Thymus (tissue), 11 donors: ENCODE measurements around the gene RLN1. TPM values are rescaled to one million over a fixed set of nuclear protein-coding genes. Genes with fewer than 3 reads are reported as not detected.
"Not testable (repeated sequence)": the region's sequence is repeated elsewhere in the genome, so short reads cannot be mapped to it uniquely, and the experiment has no call there.

Experiments used
- DNase-seq, 9 donors: peaks; one replicate each; pipeline ENCODE4 v3.0.0-alpha.2; 2013; ENCODE audit warnings: low spot score in 9 of 9, low read depth in 6 of 9, missing footprints in 1 of 9
- H3K27ac ChIP-seq, 2 donors: one replicate each; pipeline ENCODE4 v1.5.1; 2013; ENCODE audit warnings: control low read depth in 1 of 2, low read depth in 1 of 2, low read length in 1 of 2, mild to moderate bottlenecking in 1 of 2, moderate library complexity in 1 of 2
- H3K27me3 ChIP-seq, 2 donors: one replicate each; pipeline ENCODE4 v1.5.1; 2013; ENCODE audit warnings: low read length in 1 of 2; ENCODE audit not compliant: control insufficient read depth in 2 of 2, insufficient read depth in 1 of 2
- H3K36me3 ChIP-seq, 2 donors: one replicate each; pipeline ENCODE4 v1.5.1; 2013; ENCODE audit warnings: low read length in 1 of 2, mild to moderate bottlenecking in 1 of 2, moderate library complexity in 1 of 2; ENCODE audit not compliant: control insufficient read depth in 2 of 2, insufficient read depth in 2 of 2
- H3K4me1 ChIP-seq, 2 donors: one replicate each; pipeline ENCODE4 v1.5.1; 2013; ENCODE audit warnings: low read length in 2 of 2; ENCODE audit not compliant: control insufficient read depth in 2 of 2, insufficient read depth in 2 of 2
- H3K4me3 ChIP-seq, 2 donors: one replicate each; pipeline ENCODE4 v1.5.1; 2013; ENCODE audit warnings: low read length in 2 of 2, control low read depth in 1 of 2, mild to moderate bottlenecking in 1 of 2
- H3K9me3 ChIP-seq, 2 donors: one replicate each; pipeline ENCODE4 v1.5.1; 2013; ENCODE audit warnings: low read length in 1 of 2, mild to moderate bottlenecking in 1 of 2; ENCODE audit not compliant: control insufficient read depth in 2 of 2, insufficient read depth in 1 of 2
- WGBS: extraction: QIAGEN DNeasy Blood & Tissue Kit; methylation state at CpG from one replicate; pipeline ENCODE4 v1.1.7; 2013; 5-methylcytosine and 5-hydroxymethylcytosine counted together
- polyA plus RNA-seq: library from polyadenylated mRNA; stranded (reverse); fragments of 200-250 nt; gene quantifications from one replicate; pipeline ENCODE4 v1.2.3, GENCODE V29; 2013
- total RNA-seq: library from RNA; stranded (reverse); fragments of 120-200 nt; gene quantifications from one replicate; pipeline ENCODE4 v1.2.4, GENCODE V29; 2013
- donor health status: healthy.

Gene RLN1
- total and polyA plus RNA-seq, 2 donors = 1.3 to 3.6 TPM

DNA sequence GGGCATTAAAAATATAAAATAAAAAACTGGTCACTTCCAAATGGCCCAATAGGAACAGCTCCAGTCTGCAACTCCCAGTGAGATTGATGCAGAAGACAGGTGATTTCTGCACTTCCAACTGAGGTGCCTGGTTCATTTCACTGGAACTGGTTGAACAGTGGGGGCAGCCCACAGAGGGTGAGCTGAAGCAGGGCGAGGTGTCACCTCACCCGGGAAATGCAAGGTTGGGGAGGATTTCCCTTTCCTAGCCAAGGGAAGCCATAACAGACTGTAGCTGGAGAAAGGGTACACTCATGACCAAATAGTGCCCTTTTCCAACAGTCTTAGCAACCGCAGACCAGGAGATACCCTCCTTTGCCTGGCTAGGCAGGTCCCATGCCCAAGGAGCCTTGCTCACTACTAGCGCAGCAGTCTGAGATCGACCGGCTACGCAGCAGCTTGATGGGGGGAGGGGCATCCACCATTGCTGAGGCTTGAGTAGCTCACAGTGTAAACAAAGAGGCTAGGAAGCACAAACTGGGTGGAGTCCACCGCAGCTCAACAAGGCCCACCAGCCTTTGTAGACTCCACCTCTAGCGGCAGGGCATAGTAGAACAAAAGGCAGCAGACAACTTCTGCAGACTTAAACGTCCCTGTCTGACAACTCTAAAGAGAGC, 12.7 kb downstream of the RLN1 start:
- no peak overlapping the region for H3K27ac ChIP-seq
- H3K36me3 ChIP-seq = no peaks in the 10 kb centered on the region
- H3K9me3 ChIP-seq = no peaks in the 10 kb centered on the region
- H3K27me3 ChIP-seq = no peaks in the 10 kb centered on the region
- DNase-seq = peak in 5 of 9 donors; percentile 15 to 62 (median 56)
- 95% methylated on average over 10 of the region's 10 CpGs for WGBS
- H3K4me1 ChIP-seq = no peaks in the 10 kb centered on the region
- no peak overlapping the region for H3K4me3 ChIP-seq

DNA sequence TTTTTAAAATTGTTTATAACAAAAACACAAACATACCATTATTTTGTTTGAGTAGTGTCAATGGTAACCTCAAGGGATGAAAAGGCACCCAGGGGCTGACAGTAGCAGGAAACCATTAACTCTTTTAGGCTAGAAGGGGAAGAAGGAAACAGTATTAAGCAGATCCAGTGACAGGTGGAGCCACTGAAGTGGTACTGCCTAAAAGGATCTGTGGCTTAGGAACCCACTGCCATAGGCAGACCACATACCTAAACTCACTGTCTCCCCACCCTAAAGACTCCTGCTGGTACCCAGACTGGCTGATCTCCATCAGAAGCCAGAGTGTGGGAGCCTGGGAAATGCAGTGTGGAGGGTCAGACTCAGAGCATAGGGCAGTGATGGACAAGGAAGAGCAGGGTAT, 13.5 kb downstream of the RLN1 start:
- no peak for DNase-seq
- Histone ChIP-seq H3K9me3 (no peaks in the 10 kb centered on the region), H3K27me3 (no peaks in the 10 kb centered on the region), H3K4me1 (no peaks in the 10 kb centered on the region), H3K36me3 (no peaks in the 10 kb centered on the region), H3K27ac (no peak overlapping the region), H3K4me3 (no peak overlapping the region)

- not testable (repeated sequence) for DNase-seq, H3K4me3 ChIP-seq, H3K36me3 ChIP-seq, H3K27me3 ChIP-seq, H3K27ac ChIP-seq, H3K4me1 ChIP-seq, H3K9me3 ChIP-seq
- 92% methylated on average over 1 of the region's 1 CpG for WGBS
Measured at GRCh38 chr9:5321601-5322000, 18.1 kb downstream of the RLN1 start.

GRCh38 chr9:5321058-5321457, 18.6 kb downstream of the RLN1 start:
- Histone ChIP-seq H3K4me3 (no peak overlapping the region), H3K9me3 (no peaks in the 10 kb centered on the region), H3K4me1 (no peaks in the 10 kb centered on the region), H3K27me3 (no peaks in the 10 kb centered on the region), H3K36me3 (no peaks in the 10 kb centered on the region), H3K27ac (no peak overlapping the region)
- no peak for DNase-seq
- 72% methylated on average over 1 of the region's 1 CpG for WGBS

DNA sequence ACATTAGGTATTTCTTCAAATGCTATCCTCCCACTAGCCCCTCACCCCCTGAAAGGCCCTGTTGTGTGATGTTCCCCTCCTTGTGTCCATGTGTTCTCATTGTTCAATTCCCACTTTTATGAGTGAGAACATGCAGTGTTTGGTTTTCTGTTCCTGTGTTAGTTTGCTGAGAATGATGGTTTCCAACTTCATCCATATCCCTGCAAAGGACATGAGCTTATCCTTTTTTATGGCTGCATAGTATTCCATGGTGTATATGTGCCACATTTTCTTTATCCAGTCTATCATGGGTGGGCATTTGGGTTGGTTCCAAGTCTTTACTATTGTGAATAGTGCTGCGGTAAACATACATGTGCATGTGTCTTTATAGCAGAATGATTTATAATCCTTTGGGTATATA, 23.3 kb downstream of the RLN1 start:
- H3K9me3 ChIP-seq, H3K27ac ChIP-seq, H3K36me3 ChIP-seq, DNase-seq, H3K27me3 ChIP-seq, H3K4me1 ChIP-seq, H3K4me3 ChIP-seq: not testable (repeated sequence)
- 95% methylated on average over 1 of the region's 1 CpG for WGBS

DNA sequence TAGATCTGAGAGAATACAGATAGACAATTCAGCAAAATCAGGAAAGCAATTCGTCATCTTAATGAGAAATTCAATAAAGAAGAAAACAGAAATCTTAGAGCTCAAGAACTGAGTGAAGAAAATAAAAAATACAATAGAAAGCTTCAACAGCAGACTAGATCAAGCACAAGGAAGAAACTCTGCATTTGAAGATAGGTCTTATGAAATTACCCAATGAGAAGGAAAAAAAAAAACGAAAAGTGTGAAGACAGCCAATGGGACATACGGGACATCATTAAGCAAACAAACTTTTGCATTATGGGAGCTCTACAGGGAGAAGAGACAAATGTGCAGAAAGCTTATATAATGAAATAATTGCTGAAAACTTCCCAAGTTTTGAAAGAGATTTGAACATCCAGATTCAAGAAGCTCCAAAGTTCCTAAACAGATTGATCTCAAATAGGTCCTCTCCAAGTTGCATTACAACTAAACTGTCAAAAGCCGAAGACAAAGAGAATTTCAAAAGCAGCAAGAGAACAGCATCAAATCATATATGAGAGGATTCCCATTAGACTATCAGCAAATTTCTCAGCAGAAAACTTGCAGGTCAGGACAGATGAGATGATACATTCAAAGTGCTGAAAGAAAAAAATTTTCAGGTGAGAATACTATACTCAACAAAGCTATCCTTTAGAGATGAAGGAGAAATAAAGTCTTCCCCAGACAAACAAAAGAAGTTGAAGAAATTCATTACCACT, 24.3 kb downstream of the RLN1 start:
- Histone ChIP-seq H3K4me1 (no peaks in the 10 kb centered on the region), H3K36me3 (no peaks in the 10 kb centered on the region), H3K4me3 (no peak overlapping the region), H3K27ac (no peak overlapping the region), H3K9me3 (peaks cover 0 to 3% of the 10 kb centered on the region in 2 donors), H3K27me3 (no peaks in the 10 kb centered on the region)
- 61% methylated on average over 4 of the region's 4 CpGs for WGBS
- no peak for DNase-seq

DNA sequence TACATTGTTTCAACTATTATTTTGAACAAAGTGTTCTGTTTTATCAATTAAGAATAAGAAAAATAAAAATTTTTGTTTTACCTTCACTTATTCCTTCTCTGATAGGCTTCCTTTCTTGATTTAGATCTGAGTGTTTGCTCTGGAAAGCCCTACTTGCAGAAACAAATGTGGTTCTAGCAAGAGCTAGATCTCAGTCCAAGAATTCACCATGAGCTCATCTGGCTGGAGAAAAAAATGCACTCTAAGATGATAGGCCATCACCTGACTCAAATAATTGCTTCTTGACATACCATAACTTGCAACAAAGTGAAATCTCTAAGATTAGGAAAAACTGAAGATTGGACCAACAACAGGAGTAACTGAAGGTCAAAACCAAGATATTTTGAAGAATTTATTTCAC, 28.8 kb downstream of the RLN1 start:
- DNase-seq = no peak
- peaks cover 0 to 3% of the 10 kb centered on the region in 2 donors for H3K9me3 ChIP-seq
- H3K27ac ChIP-seq = no peak overlapping the region
- H3K36me3 ChIP-seq = no peaks in the 10 kb centered on the region
- no peaks in the 10 kb centered on the region for H3K4me1 ChIP-seq
- H3K4me3 ChIP-seq = no peak overlapping the region
- H3K27me3 ChIP-seq = no peaks in the 10 kb centered on the region

DNA sequence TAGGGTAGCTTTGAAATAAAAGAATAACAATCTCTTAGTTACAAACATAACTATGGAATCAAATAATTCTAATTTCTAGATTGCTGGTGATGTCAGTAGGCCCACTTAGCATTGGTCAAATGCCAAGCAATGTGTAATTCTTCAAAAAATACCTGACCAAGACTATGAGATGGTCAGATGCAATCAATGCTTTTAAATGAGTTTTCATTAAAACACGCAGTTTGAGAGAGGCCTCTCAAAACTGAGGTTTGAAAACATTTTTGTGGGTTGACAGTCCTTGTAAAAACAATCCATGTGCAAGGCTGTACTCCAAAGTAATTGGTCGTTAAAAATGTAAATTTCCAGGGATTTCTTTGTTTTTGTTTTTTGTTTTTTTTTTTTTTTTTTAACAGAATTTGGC, 33.9 kb downstream of the RLN1 start:
- Histone ChIP-seq H3K4me1 (peaks cover 0 to 4% of the 10 kb centered on the region in 2 donors), H3K4me3 (no peak overlapping the region), H3K27ac (no peak overlapping the region), H3K9me3 (no peaks in the 10 kb centered on the region), H3K36me3 (no peaks in the 10 kb centered on the region), H3K27me3 (no peaks in the 10 kb centered on the region)
- no peak for DNase-seq
- WGBS = 98% methylated on average over 2 of the region's 2 CpGs

DNA sequence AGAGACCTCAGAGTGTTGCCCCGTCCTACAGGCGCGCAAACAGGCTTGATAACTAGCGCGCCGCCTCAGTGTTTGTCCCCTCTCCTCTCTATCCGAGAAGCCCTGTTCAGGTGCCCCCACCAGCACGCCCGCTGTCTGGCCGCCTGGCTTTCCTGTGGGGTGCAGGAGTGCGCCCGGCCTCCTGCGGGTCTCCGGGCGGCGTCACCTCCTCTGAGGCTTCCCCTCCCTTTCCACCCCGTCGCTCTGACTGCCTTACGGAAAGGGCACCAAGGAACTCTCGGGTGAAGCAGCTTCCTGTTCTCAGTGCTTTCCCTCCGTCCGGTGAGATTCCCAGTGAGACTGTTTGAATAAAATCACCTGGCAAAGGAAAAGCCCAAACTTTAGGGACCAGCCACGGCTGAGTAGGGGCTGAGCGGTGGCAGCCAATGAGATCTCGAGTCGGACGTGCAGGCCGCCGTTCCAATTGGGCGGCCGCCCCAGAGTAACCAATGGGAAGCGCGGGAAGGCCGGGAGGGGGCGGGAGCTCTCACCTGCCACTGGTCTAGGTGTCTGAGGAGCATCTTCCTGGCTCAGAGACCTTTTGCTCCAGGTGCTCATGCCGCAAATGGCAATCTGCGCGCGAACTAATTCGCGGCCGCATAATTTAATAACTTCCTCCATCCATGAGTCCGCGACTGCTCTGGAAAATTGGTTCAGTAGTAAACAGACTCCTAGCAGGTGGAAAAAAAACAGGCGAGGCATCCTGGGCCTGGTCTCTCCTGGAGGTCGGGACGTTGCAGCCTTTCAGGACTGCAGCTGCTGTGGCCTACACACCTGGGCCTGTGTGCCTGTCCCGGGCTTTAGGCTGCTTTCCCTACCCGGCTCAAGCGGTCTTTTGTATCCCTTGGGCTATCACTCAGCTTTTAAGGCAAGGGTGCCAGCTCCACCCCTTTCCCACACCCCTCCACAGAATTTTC, 35.6 kb downstream of the RLN1 start, which contains the start of gene RLN2:
Gene RLN2, minus strand, starts transcription at position 877 of the 956 bp plus-strand sequence. Its CDS starts 136 bp downstream, at position 741.
- peak in 2 of 9 donors; percentile 16 to 40 for DNase-seq
- WGBS = 27% methylated on average over 15 of the region's 50 CpGs

More for the DNA sequence above, 35.6 kb downstream of the RLN1 start, which contains the start of gene RLN2:
- not testable (repeated sequence) for H3K4me3 ChIP-seq, H3K27me3 ChIP-seq, H3K27ac ChIP-seq, H3K4me1 ChIP-seq, H3K36me3 ChIP-seq, H3K9me3 ChIP-seq
